LNCaP clone FGC (cell line): ENCODE results near the gene DUSP7.

Experiments used
- DNase-seq: peaks from one replicate; pipeline ENCODE4 v3.0.0-alpha.2; 2011; ENCODE audit warnings: low read depth
- H3K4me3 ChIP-seq: 2 replicates; pipeline ENCODE4 v1.5.1; 2011; ENCODE audit warnings: mild to moderate bottlenecking, low read depth, low read length, control low read depth
- TF ChIP-seq, protein P1 (sequence below): IDR thresholded peaks from 2 replicates; pipeline ENCODE4 v1.5.1; 2012; ENCODE audit warnings: mild to moderate bottlenecking; ENCODE audit not compliant: control insufficient read depth, insufficient read depth; ENCODE audit errors: extremely low read depth

The DUSP7 gene

GRCh38 chr3:52039846-52040245 is 16.5 kb downstream of the DUSP7 start:
- TF ChIP-seq, protein P1, sequence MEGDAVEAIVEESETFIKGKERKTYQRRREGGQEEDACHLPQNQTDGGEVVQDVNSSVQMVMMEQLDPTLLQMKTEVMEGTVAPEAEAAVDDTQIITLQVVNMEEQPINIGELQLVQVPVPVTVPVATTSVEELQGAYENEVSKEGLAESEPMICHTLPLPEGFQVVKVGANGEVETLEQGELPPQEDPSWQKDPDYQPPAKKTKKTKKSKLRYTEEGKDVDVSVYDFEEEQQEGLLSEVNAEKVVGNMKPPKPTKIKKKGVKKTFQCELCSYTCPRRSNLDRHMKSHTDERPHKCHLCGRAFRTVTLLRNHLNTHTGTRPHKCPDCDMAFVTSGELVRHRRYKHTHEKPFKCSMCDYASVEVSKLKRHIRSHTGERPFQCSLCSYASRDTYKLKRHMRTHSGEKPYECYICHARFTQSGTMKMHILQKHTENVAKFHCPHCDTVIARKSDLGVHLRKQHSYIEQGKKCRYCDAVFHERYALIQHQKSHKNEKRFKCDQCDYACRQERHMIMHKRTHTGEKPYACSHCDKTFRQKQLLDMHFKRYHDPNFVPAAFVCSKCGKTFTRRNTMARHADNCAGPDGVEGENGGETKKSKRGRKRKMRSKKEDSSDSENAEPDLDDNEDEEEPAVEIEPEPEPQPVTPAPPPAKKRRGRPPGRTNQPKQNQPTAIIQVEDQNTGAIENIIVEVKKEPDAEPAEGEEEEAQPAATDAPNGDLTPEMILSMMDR, result no peak
- H3K4me3 ChIP-seq, result no peak overlapping the region
- DNase-seq, result no peak

DNA sequence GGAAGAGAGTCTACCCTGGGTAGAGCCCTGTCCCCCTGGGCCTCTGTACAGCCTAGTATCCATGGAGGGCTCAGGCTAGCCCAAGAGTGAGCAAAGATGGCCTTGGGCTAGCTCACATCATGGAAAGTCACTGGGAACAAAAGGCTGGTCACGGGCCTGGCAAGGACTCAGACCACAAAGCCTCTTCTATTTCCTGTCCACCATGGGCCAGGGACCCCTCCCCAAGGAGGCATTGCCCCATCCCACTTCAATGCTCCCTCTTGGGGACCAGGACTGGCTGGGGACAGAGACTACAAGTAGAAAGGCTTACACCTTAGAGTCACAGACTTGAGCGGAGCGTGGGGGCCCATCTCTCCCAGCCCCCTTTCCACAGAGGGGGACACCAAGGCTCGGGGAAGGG is 16.9 kb downstream of the DUSP7 start:
- TF ChIP-seq, protein P1, result no peak
- DNase-seq, result no peak
- no peak overlapping the region for H3K4me3 ChIP-seq

GRCh38 chr3:52038227-52038626 is 18.1 kb downstream of the DUSP7 start:
- TF ChIP-seq, protein P1, result no peak
- DNase-seq, result no peak

DNA sequence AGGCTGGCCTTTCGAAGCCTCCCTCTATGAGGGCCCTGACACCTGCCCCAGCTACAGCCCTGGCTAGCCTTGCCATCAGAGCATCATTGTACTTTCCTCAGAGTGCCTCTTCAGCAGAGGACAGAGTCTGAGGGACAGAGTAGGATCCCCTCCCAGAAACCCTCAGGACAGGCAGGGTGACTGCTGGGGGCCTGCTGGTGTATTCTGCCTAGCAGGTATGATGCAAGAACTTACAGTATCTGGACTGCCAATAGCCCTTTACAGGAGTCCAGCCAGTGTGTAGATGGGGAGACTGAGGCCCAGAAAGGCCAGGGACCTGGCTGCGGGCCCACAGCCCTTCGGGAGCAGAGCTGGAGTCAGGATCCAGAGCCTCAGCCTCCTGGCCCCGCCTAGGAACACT is 19.1 kb downstream of the DUSP7 start:
- TF ChIP-seq, protein P1, result no peak
- DNase-seq, result no peak
- no peak overlapping the region for H3K4me3 ChIP-seq

More at GRCh38 chr3:52038227-52038626, 18.1 kb downstream of the DUSP7 start:
- H3K4me3 ChIP-seq, result no peak overlapping the region

GRCh38 chr3:52036829-52037228 is 19.5 kb downstream of the DUSP7 start:
- no peak for DNase-seq
- no peak overlapping the region for H3K4me3 ChIP-seq
- TF ChIP-seq, protein P1, result no peak

- no peak for DNase-seq
- no peak overlapping the region for H3K4me3 ChIP-seq
- TF ChIP-seq, protein P1, result no peak
Measured at GRCh38 chr3:52036222-52036694, 20.1 kb downstream of the DUSP7 start.

DNA sequence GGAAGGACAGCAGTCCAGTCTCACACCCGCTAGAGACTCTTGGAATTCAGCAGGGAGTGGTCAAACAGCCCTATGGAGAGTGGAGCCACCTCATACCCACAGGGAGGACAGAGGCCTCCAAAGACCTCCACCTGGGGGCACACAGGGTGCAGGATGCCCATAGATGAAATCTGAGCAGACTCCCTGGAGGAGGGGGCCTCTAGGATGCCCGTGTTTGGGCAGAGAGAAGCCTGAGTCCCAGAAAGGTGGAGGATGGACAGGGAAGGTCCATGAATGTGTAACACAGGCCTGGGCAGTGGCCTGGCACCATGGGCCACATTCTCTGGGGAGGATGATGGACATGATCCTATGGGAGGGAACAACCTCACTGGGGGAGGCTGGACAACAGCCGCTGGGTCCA is 21.7 kb downstream of the DUSP7 start:
- no peak overlapping the region for H3K4me3 ChIP-seq
- DNase-seq, result no peak
- TF ChIP-seq, protein P1, result no peak
